Activated naive CD4-positive, alpha-beta T cell treated with anti-CD3 and anti-CD28 coated beads for 36 hours (primary cell): Measurements from ENCODE around the gene TEX14. TPM values are rescaled to one million over a fixed set of nuclear protein-coding genes. Genes with fewer than 3 reads are reported as not detected.
A peak's percentile ranks its signal among the peaks of the same experiment; 100 is the strongest.

Source experiments
- CTCF ChIA-PET: fragments of 350-600 bp; sonication (Branson Sonifier 250); formaldehyde crosslinking; loops from one replicate; lab custom pipeline; 2021; ENCODE audit warnings: antibody characterized with exemption; lab: Charles Lee
- DNase-seq: peaks from one replicate; pipeline ENCODE4 v3.0.0-alpha.2; 2020
- H3K27ac Mint-ChIP-seq: one replicate; pipeline ENCODE4 v1.8.0; 2021; ENCODE audit warnings: mild to moderate bottlenecking, mixed read lengths
- H3K27me3 Mint-ChIP-seq: one replicate; pipeline ENCODE4 v1.8.0; 2021; ENCODE audit warnings: low read depth, mixed read lengths
- H3K36me3 Mint-ChIP-seq: one replicate; pipeline ENCODE4 v1.8.0; 2021; ENCODE audit warnings: low read depth, mixed read lengths
- H3K4me1 Mint-ChIP-seq: one replicate; pipeline ENCODE4 v1.8.0; 2021; ENCODE audit warnings: low read depth, mixed read lengths
- H3K4me3 Mint-ChIP-seq: one replicate; pipeline ENCODE4 v1.8.0; 2021; ENCODE audit warnings: mild to moderate bottlenecking, moderate library complexity, mixed read lengths
- H3K9me3 Mint-ChIP-seq: one replicate; pipeline ENCODE4 v1.8.0; 2021; ENCODE audit warnings: mixed read lengths
- intact Hi-C: fragments of 100-400 bp; cut with micrococcal nuclease; formaldehyde crosslinking; loops from one replicate; pipeline ENCODE4 v1.15.1; 2023
- total RNA-seq, 2 experiments: library from RNA; stranded (reverse); gene quantifications; one replicate each; pipeline ENCODE4 v1.2.3, GENCODE V29; 2021

TEX14 gene
- total RNA-seq, 2 experiments from 2014 or later: 0.20 to 0.24 TPM

- CTCF ChIA-PET: interaction anchor here (0.6 kb wide), 1 partner anchor 16 kb away, joined by 4 read pairs; no protein-coding TSS in a partner anchor
- Mint-ChIP-seq H3K36me3 (no peaks in the 10 kb centered on the region), H3K9me3 (no peaks in the 10 kb centered on the region), H3K4me3 (no peak overlapping the region), H3K27me3 (no peaks in the 10 kb centered on the region), H3K4me1 (no peaks in the 10 kb centered on the region), H3K27ac (no peak overlapping the region)
- no peak for DNase-seq
- intact Hi-C loops: no loop called here
These were observed 51.6 kb downstream of the TEX14 start for GRCh38 chr17:58640202-58640601.

- no peak overlapping the region for H3K27ac Mint-ChIP-seq
- H3K4me3 Mint-ChIP-seq: no peak overlapping the region
- CTCF ChIA-PET: interaction anchor here (0.6 kb wide), 1 partner anchor 17 kb away, joined by 4 read pairs; no protein-coding TSS in a partner anchor
- DNase-seq: no peak
- intact Hi-C loops: no loop called here
- no peaks in the 10 kb centered on the region for H3K4me1 Mint-ChIP-seq
- no peaks in the 10 kb centered on the region for H3K27me3 Mint-ChIP-seq
- no peaks in the 10 kb centered on the region for H3K9me3 Mint-ChIP-seq
- H3K36me3 Mint-ChIP-seq: no peaks in the 10 kb centered on the region
These were observed 52.2 kb downstream of the TEX14 start for GRCh38 chr17:58639681-58640080.

- Mint-ChIP-seq H3K27me3 (no peaks in the 10 kb centered on the region), H3K9me3 (no peaks in the 10 kb centered on the region), H3K27ac (no peak overlapping the region), H3K36me3 (no peaks in the 10 kb centered on the region), H3K4me3 (no peak overlapping the region), H3K4me1 (peaks cover 3% of the 10 kb centered on the region)
- CTCF ChIA-PET: interaction anchor here (0.5 kb wide), 1 partner anchor 60 kb away, joined by 3 read pairs; no protein-coding TSS in a partner anchor
- intact Hi-C loops: no loop called here
- no peak for DNase-seq
These were observed 54.8 kb downstream of the TEX14 start for GRCh38 chr17:58637011-58637570.

- CTCF ChIA-PET: interaction anchor here (0.6 to 1.3 kb wide), 3 partner anchors 60 to 369 kb away, joined by 3 read pairs; partner anchors contain the start of gene RAD51C
- Mint-ChIP-seq H3K27me3 (no peaks in the 10 kb centered on the region), H3K9me3 (no peaks in the 10 kb centered on the region), H3K4me1 (peaks cover 3% of the 10 kb centered on the region), H3K27ac (no peak overlapping the region), H3K36me3 (no peaks in the 10 kb centered on the region), H3K4me3 (peak overlapping the region; percentile 28)
- DNase-seq: no peak
- intact Hi-C loops: loop anchor here (1.0 to 5.0 kb wide), 4 partner anchors 45 to 935 kb away; partner anchors contain the start of genes DHX40 and TRIM37
These were observed 59.2 kb downstream of the TEX14 start for GRCh38 chr17:58632324-58633314.

GRCh38 chr17:58631523-58632323 lies 60.1 kb downstream of the TEX14 start:
- peak; percentile 98 for DNase-seq
- Mint-ChIP-seq H3K4me3 (no peak overlapping the region), H3K9me3 (no peaks in the 10 kb centered on the region), H3K27ac (no peak overlapping the region), H3K27me3 (no peaks in the 10 kb centered on the region), H3K36me3 (no peaks in the 10 kb centered on the region), H3K4me1 (peaks cover 3% of the 10 kb centered on the region)
- CTCF ChIA-PET: interaction anchor here (0.9 to 1.8 kb wide), 4 partner anchors 44 to 113 kb away, joined by 3 to 7 read pairs (median 3); partner anchors contain the start of gene RAD51C
- intact Hi-C loops: loop anchor here (1.0 to 5.0 kb wide), 11 partner anchors 28 to 936 kb away; partner anchors contain the start of genes DHX40, PRR11, RAD51C and SKA2

GRCh38 chr17:58630883-58631522 lies 60.8 kb downstream of the TEX14 start:
- DNase-seq: no peak
- H3K4me1 Mint-ChIP-seq: peaks cover 3% of the 10 kb centered on the region
- intact Hi-C loops: loop anchor here (1.0 to 5.0 kb wide), 9 partner anchors 28 to 936 kb away; partner anchors contain the start of genes DHX40, PRR11, RAD51C and SKA2
- CTCF ChIA-PET: interaction anchor here (0.7 to 1.8 kb wide), 5 partner anchors 10 to 372 kb away, joined by 3 to 7 read pairs (median 3); no protein-coding TSS in a partner anchor
- H3K27me3 Mint-ChIP-seq: no peaks in the 10 kb centered on the region
- H3K36me3 Mint-ChIP-seq: no peaks in the 10 kb centered on the region
- H3K27ac Mint-ChIP-seq: no peak overlapping the region
- no peak overlapping the region for H3K4me3 Mint-ChIP-seq
- H3K9me3 Mint-ChIP-seq: no peaks in the 10 kb centered on the region

- DNase-seq: no peak
- H3K9me3 Mint-ChIP-seq: no peaks in the 10 kb centered on the region
- CTCF ChIA-PET: no interaction called here
- H3K4me1 Mint-ChIP-seq: no peaks in the 10 kb centered on the region
- no peak overlapping the region for H3K27ac Mint-ChIP-seq
- H3K4me3 Mint-ChIP-seq: no peak overlapping the region
- H3K27me3 Mint-ChIP-seq: no peaks in the 10 kb centered on the region
- H3K36me3 Mint-ChIP-seq: no peaks in the 10 kb centered on the region
- intact Hi-C loops: no loop called here
These were observed 64.9 kb downstream of the TEX14 start for GRCh38 chr17:58626905-58627304.

GRCh38 chr17:58624751-58625150 lies 67.1 kb downstream of the TEX14 start:
- H3K27me3 Mint-ChIP-seq: no peaks in the 10 kb centered on the region
- no peaks in the 10 kb centered on the region for H3K4me1 Mint-ChIP-seq
- H3K9me3 Mint-ChIP-seq: no peaks in the 10 kb centered on the region
- CTCF ChIA-PET: no interaction called here
- no peaks in the 10 kb centered on the region for H3K36me3 Mint-ChIP-seq
- H3K27ac Mint-ChIP-seq: no peak overlapping the region
- no peak overlapping the region for H3K4me3 Mint-ChIP-seq
- DNase-seq: no peak
- intact Hi-C loops: no loop called here

GRCh38 chr17:58621174-58621573 lies 70.7 kb downstream of the TEX14 start:
- intact Hi-C loops: no loop called here
- Mint-ChIP-seq H3K9me3 (no peaks in the 10 kb centered on the region), H3K27me3 (no peaks in the 10 kb centered on the region), H3K4me3 (no peak overlapping the region), H3K36me3 (no peaks in the 10 kb centered on the region), H3K4me1 (no peaks in the 10 kb centered on the region), H3K27ac (no peak overlapping the region)
- no peak for DNase-seq
- CTCF ChIA-PET: no interaction called here

- Mint-ChIP-seq H3K27ac (no peak overlapping the region), H3K4me3 (no peak overlapping the region), H3K9me3 (no peaks in the 10 kb centered on the region), H3K27me3 (no peaks in the 10 kb centered on the region), H3K4me1 (peaks cover 4% of the 10 kb centered on the region), H3K36me3 (no peaks in the 10 kb centered on the region)
- intact Hi-C loops: no loop called here
- DNase-seq: no peak
- CTCF ChIA-PET: interaction anchor here (0.7 kb wide), 1 partner anchor 29 kb away, joined by 5 read pairs; no protein-coding TSS in a partner anchor
These were observed 73.5 kb downstream of the TEX14 start for GRCh38 chr17:58618336-58618735.

- no peak overlapping the region for H3K4me3 Mint-ChIP-seq
- peaks cover 4% of the 10 kb centered on the region for H3K4me1 Mint-ChIP-seq
- H3K9me3 Mint-ChIP-seq: no peaks in the 10 kb centered on the region
- no peak for DNase-seq
- CTCF ChIA-PET: no interaction called here
- intact Hi-C loops: no loop called here
- no peak overlapping the region for H3K27ac Mint-ChIP-seq
- no peaks in the 10 kb centered on the region for H3K36me3 Mint-ChIP-seq
- H3K27me3 Mint-ChIP-seq: no peaks in the 10 kb centered on the region
These were observed 74.3 kb downstream of the TEX14 start for GRCh38 chr17:58617563-58617962.
